Measurements from ENCODE around the gene CHSY1. TPM values are rescaled to one million over a fixed set of nuclear protein-coding genes. Genes with fewer than 3 reads are reported as not detected.

CHSY1 gene
- total RNA-seq, 1 experiment from 2014 or later, result 59.1 TPM

DNA sequence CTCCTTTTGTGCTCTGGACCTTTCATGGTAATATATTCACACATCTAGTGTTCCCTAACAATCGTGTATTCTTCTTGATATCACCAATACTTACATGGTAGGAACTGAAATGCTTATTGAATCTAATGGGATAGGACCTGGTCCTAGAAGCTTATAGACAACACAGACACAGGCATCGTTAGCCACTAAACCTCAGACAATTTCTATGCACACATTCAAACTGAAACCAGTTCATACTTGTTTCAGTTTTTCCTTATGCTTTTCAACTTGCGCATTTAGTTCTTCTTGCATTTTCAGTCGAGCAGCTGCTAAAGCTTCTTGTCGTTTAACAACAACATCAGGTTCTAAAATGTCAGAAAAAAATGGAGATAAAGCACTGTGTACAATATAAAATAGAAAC is 23.2 kb upstream of the CHSY1 start:
- H3K27ac Mint-ChIP-seq, result no peak overlapping the region
- TF ChIP-seq SP1 (CRISPR knock-in tag; conservative IDR thresholded peaks at IDR 0.05), result no peak
- no peak for TF ChIP-seq JUN (CRISPR knock-in tag; IDR thresholded peaks at IDR 0.05)
- no peak for TF ChIP-seq AFF4 (CRISPR knock-in tag; IDR thresholded peaks at IDR 0.05; ENCODE audit: borderline replicate concordance)
- TF ChIP-seq NFE2L1 (CRISPR knock-in tag; IDR thresholded peaks at IDR 0.05), result no peak
- no peak for TF ChIP-seq RELA (CRISPR knock-in tag; IDR thresholded peaks at IDR 0.05; ENCODE audit: borderline replicate concordance)
- no peak for TF ChIP-seq JAZF1 (CRISPR knock-in tag; IDR thresholded peaks at IDR 0.05)
- TF ChIP-seq, protein P1, sequence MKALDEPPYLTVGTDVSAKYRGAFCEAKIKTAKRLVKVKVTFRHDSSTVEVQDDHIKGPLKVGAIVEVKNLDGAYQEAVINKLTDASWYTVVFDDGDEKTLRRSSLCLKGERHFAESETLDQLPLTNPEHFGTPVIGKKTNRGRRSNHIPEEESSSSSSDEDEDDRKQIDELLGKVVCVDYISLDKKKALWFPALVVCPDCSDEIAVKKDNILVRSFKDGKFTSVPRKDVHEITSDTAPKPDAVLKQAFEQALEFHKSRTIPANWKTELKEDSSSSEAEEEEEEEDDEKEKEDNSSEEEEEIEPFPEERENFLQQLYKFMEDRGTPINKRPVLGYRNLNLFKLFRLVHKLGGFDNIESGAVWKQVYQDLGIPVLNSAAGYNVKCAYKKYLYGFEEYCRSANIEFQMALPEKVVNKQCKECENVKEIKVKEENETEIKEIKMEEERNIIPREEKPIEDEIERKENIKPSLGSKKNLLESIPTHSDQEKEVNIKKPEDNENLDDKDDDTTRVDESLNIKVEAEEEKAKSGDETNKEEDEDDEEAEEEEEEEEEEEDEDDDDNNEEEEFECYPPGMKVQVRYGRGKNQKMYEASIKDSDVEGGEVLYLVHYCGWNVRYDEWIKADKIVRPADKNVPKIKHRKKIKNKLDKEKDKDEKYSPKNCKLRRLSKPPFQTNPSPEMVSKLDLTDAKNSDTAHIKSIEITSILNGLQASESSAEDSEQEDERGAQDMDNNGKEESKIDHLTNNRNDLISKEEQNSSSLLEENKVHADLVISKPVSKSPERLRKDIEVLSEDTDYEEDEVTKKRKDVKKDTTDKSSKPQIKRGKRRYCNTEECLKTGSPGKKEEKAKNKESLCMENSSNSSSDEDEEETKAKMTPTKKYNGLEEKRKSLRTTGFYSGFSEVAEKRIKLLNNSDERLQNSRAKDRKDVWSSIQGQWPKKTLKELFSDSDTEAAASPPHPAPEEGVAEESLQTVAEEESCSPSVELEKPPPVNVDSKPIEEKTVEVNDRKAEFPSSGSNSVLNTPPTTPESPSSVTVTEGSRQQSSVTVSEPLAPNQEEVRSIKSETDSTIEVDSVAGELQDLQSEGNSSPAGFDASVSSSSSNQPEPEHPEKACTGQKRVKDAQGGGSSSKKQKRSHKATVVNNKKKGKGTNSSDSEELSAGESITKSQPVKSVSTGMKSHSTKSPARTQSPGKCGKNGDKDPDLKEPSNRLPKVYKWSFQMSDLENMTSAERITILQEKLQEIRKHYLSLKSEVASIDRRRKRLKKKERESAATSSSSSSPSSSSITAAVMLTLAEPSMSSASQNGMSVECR (CRISPR knock-in tag; IDR thresholded peaks at IDR 0.05; ENCODE audit: borderline replicate concordance), result no peak
- TF ChIP-seq OVOL2 (CRISPR knock-in tag; IDR thresholded peaks at IDR 0.05; ENCODE audit: borderline replicate concordance), result no peak
- no peak for TF ChIP-seq NFYB (CRISPR knock-in tag; conservative IDR thresholded peaks at IDR 0.05; ENCODE audit: low read depth)
- TF ChIP-seq MXD4 (CRISPR knock-in tag; IDR thresholded peaks at IDR 0.05; ENCODE audit: borderline replicate concordance), result no peak
- TF ChIP-seq, protein P2, sequence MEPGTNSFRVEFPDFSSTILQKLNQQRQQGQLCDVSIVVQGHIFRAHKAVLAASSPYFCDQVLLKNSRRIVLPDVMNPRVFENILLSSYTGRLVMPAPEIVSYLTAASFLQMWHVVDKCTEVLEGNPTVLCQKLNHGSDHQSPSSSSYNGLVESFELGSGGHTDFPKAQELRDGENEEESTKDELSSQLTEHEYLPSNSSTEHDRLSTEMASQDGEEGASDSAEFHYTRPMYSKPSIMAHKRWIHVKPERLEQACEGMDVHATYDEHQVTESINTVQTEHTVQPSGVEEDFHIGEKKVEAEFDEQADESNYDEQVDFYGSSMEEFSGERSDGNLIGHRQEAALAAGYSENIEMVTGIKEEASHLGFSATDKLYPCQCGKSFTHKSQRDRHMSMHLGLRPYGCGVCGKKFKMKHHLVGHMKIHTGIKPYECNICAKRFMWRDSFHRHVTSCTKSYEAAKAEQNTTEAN (CRISPR knock-in tag; IDR thresholded peaks at IDR 0.05), result no peak
- TF ChIP-seq ZNF317 (CRISPR knock-in tag; IDR thresholded peaks at IDR 0.05; ENCODE audit: borderline replicate concordance, low read depth), result no peak
- H3K4me3 Mint-ChIP-seq, result no peak overlapping the region
- POLR2A ChIA-PET, result no interaction called here
- peaks cover 51% of the 10 kb centered on the region for H3K36me3 Mint-ChIP-seq
- H3K4me1 Mint-ChIP-seq, result peaks cover 9% of the 10 kb centered on the region
- CTCF ChIA-PET, result no interaction called here
- no peaks in the 10 kb centered on the region for H3K9me3 Mint-ChIP-seq
- no peak for ATAC-seq
- H3K27me3 Mint-ChIP-seq (ENCODE audit: low read depth), result no peaks in the 10 kb centered on the region
- no peak for DNase-seq (ENCODE audit: low spot score)

- Mint-ChIP-seq H3K27me3 (ENCODE audit: low read depth) (no peaks in the 10 kb centered on the region), H3K9me3 (no peaks in the 10 kb centered on the region), H3K36me3 (peaks cover 63% of the 10 kb centered on the region), H3K4me3 (no peak overlapping the region), H3K27ac (no peak overlapping the region), H3K4me1 (peaks cover 9% of the 10 kb centered on the region)
- POLR2A ChIA-PET, result no interaction called here
- ATAC-seq (no peak), DNase-seq (ENCODE audit: low spot score) (no peak)
- CTCF ChIA-PET, result interaction anchor here (1.8 kb wide), 1 partner anchor 265 kb away, joined by 4 read pairs; no protein-coding TSS in a partner anchor
- TF ChIP-seq, protein P3, sequence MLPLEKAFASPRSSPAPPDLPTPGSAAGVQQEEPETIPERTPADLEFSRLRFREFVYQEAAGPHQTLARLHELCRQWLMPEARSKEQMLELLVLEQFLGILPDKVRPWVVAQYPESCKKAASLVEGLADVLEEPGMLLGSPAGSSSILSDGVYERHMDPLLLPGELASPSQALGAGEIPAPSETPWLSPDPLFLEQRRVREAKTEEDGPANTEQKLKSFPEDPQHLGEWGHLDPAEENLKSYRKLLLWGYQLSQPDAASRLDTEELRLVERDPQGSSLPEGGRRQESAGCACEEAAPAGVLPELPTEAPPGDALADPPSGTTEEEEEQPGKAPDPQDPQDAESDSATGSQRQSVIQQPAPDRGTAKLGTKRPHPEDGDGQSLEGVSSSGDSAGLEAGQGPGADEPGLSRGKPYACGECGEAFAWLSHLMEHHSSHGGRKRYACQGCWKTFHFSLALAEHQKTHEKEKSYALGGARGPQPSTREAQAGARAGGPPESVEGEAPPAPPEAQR (CRISPR knock-in tag; IDR thresholded peaks at IDR 0.05), result no peak
- TF ChIP-seq SMAD3 (CRISPR knock-in tag; IDR thresholded peaks at IDR 0.05; ENCODE audit: borderline replicate concordance) (no peak), TEAD1 (CRISPR knock-in tag; IDR thresholded peaks at IDR 0.05) (no peak), CREM (CRISPR knock-in tag; IDR thresholded peaks at IDR 0.05) (no peak), ATF3 (CRISPR knock-in tag; conservative IDR thresholded peaks at IDR 0.05) (no peak), FOXP4 (CRISPR knock-in tag; IDR thresholded peaks at IDR 0.05) (no peak), GABPB1 (CRISPR knock-in tag; IDR thresholded peaks at IDR 0.05) (no peak), PRRX2 (CRISPR knock-in tag; IDR thresholded peaks at IDR 0.05) (no peak), ZNF219 (CRISPR knock-in tag; IDR thresholded peaks at IDR 0.05; ENCODE audit: borderline replicate concordance) (no peak), NR1H2 (CRISPR knock-in tag; IDR thresholded peaks at IDR 0.05) (no peak)
- TF ChIP-seq, protein P2 (CRISPR knock-in tag; IDR thresholded peaks at IDR 0.05), result no peak
Measured at GRCh38 chr15:101273534-101273933, 21.7 kb upstream of the CHSY1 start.

Data from WTC11 (cell line).